C4-2B (cell line): ENCODE measurements around the gene PTPRT.

Source experiments
- ZFX ChIP-seq: fragments of 450-650 bp; IDR thresholded peaks from 2 replicates; pipeline ENCODE4 v1.6.1; 2017
- TF ChIP-seq, protein P1 (sequence below): fragments of 450-650 bp; conservative IDR thresholded peaks from 2 replicates; pipeline ENCODE4 v1.5.1; 2017; ENCODE audit warnings: mild to moderate bottlenecking

DNA sequence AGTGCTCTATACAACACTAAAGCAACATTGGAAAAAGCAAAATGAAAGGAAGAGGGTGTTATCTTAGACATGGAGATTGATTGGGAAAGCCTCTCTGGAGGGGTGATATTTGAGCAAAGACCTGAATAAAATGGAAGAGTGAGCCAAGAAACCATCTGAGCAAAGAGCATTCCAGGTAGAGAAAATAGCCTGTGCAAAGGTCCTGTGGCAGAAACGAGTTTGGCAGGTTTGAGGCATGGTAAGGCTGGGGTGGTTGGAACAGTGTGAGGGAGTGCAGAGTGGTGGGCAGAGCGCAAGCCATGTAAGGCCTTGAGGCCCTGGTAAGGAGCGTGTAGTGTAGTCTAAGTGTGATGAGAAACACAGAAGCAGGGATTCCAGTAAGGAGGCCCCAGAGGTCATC, 40.0 kb upstream of the PTPRT start:
- TF ChIP-seq, protein P1, sequence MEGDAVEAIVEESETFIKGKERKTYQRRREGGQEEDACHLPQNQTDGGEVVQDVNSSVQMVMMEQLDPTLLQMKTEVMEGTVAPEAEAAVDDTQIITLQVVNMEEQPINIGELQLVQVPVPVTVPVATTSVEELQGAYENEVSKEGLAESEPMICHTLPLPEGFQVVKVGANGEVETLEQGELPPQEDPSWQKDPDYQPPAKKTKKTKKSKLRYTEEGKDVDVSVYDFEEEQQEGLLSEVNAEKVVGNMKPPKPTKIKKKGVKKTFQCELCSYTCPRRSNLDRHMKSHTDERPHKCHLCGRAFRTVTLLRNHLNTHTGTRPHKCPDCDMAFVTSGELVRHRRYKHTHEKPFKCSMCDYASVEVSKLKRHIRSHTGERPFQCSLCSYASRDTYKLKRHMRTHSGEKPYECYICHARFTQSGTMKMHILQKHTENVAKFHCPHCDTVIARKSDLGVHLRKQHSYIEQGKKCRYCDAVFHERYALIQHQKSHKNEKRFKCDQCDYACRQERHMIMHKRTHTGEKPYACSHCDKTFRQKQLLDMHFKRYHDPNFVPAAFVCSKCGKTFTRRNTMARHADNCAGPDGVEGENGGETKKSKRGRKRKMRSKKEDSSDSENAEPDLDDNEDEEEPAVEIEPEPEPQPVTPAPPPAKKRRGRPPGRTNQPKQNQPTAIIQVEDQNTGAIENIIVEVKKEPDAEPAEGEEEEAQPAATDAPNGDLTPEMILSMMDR = no peak
- TF ChIP-seq ZFX = no peak
